Measurements from ENCODE around the gene CKLF.
"Not testable (repeated sequence)": the region's sequence is repeated elsewhere in the genome, so short reads cannot be mapped to it uniquely, and the experiment has no call there.

CKLF gene

DNA sequence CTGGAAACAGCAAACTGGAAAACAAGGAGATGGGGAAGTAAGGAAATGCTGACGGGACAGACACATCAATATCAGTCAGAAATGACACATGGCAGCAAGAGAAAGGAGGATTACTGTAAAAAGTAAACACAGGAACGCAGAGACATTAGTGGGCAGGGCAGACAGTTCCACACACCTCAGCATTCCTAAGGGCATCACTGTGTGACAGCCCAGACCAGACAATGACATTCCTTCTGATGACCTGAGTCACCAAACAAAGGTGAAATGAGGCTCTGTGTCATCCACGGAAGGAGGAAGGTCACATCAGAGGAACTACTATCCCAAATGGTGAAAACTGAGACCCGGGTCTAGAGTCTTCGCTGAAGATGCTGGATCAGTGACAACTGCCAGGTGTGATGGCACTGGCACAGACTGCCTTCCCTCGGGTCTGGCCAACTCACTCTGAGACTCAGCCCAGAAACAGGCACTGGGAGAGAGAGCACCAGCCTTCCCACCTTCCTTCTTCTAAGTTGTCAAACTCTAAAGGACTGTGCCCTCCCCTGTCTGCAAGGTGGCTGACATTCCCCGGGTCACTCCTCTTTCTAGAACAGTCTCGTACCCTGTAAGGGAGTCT, 39.2 kb upstream of the CKLF start:
- Mint-ChIP-seq H3K4me1 (peaks cover 45% of the 10 kb centered on the region), H3K27me3 (no peaks in the 10 kb centered on the region), H3K36me3 (ENCODE audit: insufficient read depth) (peaks cover 1% of the 10 kb centered on the region), H3K4me3 (no peak overlapping the region), H3K27ac (ENCODE audit: low read depth) (peak overlapping the region; percentile 75), H3K9me3 (no peaks in the 10 kb centered on the region)
- ATAC-seq (replicated peaks; ENCODE audit: extremely low read depth, poor library complexity, severe bottlenecking) (no peak), DNase-seq (ENCODE audit: low spot score in 2 of 2) (no peak)

DNA sequence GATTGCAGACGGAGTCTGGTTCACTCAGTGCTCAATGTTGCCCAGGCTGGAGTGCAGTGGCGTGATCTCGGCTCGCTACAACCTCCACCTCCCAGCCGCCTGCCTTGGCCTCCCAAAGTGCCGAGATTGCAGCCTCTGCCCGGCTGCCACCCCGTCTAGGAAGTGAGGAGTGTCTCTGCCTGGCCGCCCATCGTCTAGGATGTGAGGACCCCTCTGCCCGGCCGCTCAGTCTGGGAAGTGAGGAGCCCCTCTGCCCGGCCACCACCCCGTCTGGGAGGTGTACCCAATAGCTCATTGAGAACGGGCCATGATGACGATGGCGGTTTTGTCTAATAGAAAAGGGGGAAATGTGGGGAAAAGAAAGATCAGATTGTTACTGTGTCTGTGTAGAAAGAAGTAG, 38.0 kb upstream of the CKLF start:
- H3K36me3 Mint-ChIP-seq (ENCODE audit: insufficient read depth); H3K27me3 Mint-ChIP-seq; H3K4me3 Mint-ChIP-seq; H3K9me3 Mint-ChIP-seq; ATAC-seq (replicated peaks; ENCODE audit: extremely low read depth, poor library complexity, severe bottlenecking); DNase-seq (ENCODE audit: low spot score in 2 of 2): not testable (repeated sequence)
- H3K27ac Mint-ChIP-seq (ENCODE audit: low read depth) = peak overlapping the region; percentile 94
- H3K4me1 Mint-ChIP-seq = peaks cover 43% of the 10 kb centered on the region

DNA sequence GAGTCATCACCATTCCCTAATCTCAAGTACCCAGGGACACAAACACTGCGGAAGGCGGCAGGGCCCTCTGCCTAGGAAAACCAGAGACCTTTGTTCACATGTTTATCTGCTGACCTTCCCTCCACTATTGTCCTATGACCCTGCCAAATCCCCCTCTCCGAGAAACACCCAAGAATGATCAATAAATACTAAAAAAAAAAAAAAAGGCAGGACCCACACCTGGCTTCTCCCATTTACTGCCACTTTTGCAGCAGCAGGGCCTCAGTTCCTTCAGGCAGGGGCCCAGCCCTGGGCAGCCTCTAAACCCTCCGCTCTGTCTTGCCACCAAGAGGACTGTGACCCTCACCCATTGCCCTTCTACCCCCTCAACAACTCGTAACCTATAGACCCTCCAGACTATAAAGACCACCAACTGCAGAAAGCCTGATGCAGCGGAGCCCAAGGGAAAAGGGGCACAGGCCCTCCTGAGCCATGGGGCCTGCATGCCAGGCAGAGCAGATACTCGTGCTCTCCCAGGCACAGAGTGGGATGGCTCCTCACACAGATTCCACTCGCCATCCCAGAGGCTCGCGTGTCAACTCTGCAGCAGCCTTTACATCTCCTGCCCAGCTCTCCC, 37.3 kb upstream of the CKLF start:
- Mint-ChIP-seq H3K27ac (ENCODE audit: low read depth) (peak overlapping the region; percentile 94), H3K4me3 (peak overlapping the region; percentile 61), H3K4me1 (peaks cover 50% of the 10 kb centered on the region)
- H3K9me3 Mint-ChIP-seq; H3K27me3 Mint-ChIP-seq; H3K36me3 Mint-ChIP-seq (ENCODE audit: insufficient read depth); DNase-seq (ENCODE audit: low spot score in 2 of 2); ATAC-seq (replicated peaks; ENCODE audit: extremely low read depth, poor library complexity, severe bottlenecking): not testable (repeated sequence)

DNA sequence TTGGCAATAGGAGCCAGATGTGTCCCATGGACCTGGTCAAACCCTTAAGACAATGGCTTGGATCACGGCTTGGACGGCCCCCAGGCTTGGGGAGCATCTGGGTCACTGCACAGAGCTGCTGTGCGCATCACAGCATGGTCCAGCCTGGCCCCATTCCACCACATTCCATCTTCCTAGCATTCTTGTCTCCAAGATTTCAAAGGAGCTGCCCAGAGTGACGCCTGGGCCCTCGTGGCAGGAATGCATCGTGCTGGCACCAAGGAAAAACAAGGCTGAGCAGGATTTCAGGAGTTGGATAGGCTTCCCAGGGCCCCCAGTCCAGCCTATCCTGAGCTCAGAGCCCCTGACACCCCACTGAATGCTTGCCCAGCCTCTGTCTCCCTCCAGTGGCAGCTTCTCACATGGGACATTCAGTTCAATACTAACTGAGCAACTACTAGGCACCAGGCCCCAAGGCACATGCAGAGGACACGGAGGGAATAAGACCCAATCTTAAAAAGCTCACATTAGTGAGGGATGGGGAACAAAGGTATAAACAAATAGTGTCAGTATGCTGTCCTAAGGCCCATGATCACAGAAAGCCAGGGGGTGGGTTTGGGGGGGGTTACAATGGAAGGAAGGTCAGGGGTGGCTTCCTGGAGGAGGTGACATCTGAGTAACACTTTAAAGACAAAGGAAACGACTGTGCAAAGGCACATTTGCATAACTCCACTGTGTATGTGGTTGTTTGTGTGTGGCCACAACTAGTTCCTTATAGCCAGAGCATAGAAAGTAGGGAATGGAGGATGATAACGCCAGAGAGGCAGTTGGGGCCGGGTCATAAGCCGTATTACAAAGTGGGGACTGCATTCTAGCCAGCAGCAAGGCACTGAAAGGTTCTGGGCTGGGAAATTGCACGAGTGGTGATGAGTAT, 36.5 kb upstream of the CKLF start:
- peak overlapping the region; percentile 61 for H3K4me3 Mint-ChIP-seq
- peak overlapping the region; percentile 94 for H3K27ac Mint-ChIP-seq (ENCODE audit: low read depth)
- no peaks in the 10 kb centered on the region for H3K27me3 Mint-ChIP-seq
- H3K9me3 Mint-ChIP-seq = no peaks in the 10 kb centered on the region
- DNase-seq (ENCODE audit: low spot score in 2 of 2) (no peak), ATAC-seq (replicated peaks; ENCODE audit: extremely low read depth, poor library complexity, severe bottlenecking) (no peak)
- peaks cover 58% of the 10 kb centered on the region for H3K4me1 Mint-ChIP-seq
- H3K36me3 Mint-ChIP-seq (ENCODE audit: insufficient read depth) = peaks cover 7% of the 10 kb centered on the region

DNA sequence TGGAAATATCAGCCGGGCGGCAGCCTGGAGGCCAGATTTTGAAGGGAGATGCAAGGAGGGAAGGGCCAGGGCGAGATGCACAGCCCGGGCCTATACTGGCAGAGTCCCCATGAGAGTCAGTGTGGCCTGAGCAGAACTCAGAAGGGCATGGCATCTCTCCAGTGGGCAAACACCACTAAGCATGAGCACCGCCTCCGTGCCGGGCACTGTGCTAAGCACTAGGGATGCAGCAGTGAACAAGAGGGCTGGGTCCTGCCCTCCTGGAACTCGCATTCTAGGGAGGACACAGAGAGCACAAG, 35.9 kb upstream of the CKLF start:
- Mint-ChIP-seq H3K27ac (ENCODE audit: low read depth) (peak overlapping the region; percentile 94), H3K9me3 (no peaks in the 10 kb centered on the region), H3K27me3 (no peaks in the 10 kb centered on the region), H3K4me1 (peaks cover 64% of the 10 kb centered on the region), H3K36me3 (ENCODE audit: insufficient read depth) (peaks cover 7% of the 10 kb centered on the region), H3K4me3 (peak overlapping the region; percentile 61)
- DNase-seq (ENCODE audit: low spot score in 2 of 2) (no peak), ATAC-seq (replicated peaks; ENCODE audit: extremely low read depth, poor library complexity, severe bottlenecking) (peak; percentile 7)

DNA sequence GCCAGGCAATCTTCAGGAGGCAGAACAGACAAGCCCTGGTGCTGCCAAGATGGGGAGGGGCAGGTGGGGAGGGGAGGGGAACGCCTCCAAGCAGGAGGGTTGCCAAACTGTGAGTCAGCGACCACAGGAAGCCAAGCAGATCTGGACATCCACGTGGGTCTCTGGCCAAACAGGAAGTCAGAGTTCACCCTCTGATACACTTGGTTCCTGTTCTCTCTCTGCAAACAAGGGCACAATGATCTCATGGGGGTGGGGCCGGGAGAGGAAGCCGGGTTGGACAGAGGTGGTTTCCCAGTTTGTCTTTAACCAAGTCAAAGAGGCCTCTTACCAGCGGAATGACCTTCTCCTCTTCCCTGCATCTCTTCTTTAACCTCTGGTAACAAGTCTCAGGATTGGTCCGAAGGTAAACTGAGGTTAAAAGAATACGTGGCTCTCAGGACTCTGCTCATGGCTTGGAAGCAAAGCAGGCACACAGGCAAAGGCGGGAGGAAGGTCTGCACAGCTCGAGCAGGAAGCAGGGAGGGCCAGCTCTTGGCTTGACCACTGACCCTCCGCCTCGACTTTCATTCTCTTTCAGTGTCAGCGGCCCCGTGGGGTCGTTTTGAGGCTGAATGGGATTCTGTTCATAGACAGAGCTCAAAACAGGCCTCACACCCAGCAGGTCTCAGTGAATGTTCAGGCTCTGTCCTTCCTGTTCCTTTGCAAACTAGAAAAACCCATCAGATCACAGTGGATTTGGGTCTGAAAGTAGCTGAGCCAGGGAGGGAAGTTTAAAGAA, 35.4 kb upstream of the CKLF start:
- peak; percentile 44 to 59 for DNase-seq (ENCODE audit: low spot score in 2 of 2)
- Mint-ChIP-seq H3K27ac (ENCODE audit: low read depth) (peak overlapping the region; percentile 94), H3K27me3 (no peaks in the 10 kb centered on the region), H3K4me1 (peaks cover 66% of the 10 kb centered on the region), H3K9me3 (no peaks in the 10 kb centered on the region), H3K4me3 (peak overlapping the region; percentile 61), H3K36me3 (ENCODE audit: insufficient read depth) (peaks cover 7% of the 10 kb centered on the region)
- ATAC-seq (replicated peaks; ENCODE audit: extremely low read depth, poor library complexity, severe bottlenecking) = peak; percentile 76

DNA sequence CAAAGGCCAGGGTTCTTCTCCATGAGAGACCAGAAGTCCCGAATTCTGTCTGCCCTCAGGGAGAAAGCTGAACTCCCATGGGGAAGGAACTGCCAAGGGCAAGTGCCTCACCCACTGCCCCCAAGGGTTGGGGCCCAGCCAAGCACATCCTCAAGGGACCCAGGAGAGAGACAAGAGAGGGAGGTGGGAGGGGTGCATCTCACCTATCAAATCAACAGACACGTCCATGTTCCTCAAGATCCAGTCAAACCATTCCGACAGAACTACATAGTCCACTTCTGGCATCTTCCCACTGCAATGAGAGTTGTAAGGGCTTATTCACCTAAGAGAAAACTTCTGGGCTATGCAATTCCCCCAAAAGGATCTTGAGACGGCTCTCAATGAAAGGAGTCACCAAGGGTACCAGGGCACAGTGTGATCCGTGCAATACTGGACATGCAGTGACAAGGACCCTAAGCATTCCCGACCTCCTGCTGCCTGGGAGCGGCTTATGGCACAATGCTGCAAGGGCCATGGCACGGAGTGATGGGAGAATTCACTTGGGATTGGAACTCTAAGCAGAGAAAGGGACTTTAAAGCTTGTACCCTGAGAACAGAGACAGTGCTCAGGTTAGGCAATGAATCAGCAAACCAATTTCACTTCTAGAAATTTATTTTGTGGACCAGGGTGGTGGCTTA, 34.7 kb upstream of the CKLF start:
- Mint-ChIP-seq H3K27me3 (no peaks in the 10 kb centered on the region), H3K36me3 (ENCODE audit: insufficient read depth) (peaks cover 11% of the 10 kb centered on the region), H3K4me1 (peaks cover 71% of the 10 kb centered on the region), H3K9me3 (no peaks in the 10 kb centered on the region), H3K27ac (ENCODE audit: low read depth) (peak overlapping the region; percentile 94), H3K4me3 (peak overlapping the region; percentile 31)
- DNase-seq (ENCODE audit: low spot score in 2 of 2) (no peak), ATAC-seq (replicated peaks; ENCODE audit: extremely low read depth, poor library complexity, severe bottlenecking) (no peak)

DNA sequence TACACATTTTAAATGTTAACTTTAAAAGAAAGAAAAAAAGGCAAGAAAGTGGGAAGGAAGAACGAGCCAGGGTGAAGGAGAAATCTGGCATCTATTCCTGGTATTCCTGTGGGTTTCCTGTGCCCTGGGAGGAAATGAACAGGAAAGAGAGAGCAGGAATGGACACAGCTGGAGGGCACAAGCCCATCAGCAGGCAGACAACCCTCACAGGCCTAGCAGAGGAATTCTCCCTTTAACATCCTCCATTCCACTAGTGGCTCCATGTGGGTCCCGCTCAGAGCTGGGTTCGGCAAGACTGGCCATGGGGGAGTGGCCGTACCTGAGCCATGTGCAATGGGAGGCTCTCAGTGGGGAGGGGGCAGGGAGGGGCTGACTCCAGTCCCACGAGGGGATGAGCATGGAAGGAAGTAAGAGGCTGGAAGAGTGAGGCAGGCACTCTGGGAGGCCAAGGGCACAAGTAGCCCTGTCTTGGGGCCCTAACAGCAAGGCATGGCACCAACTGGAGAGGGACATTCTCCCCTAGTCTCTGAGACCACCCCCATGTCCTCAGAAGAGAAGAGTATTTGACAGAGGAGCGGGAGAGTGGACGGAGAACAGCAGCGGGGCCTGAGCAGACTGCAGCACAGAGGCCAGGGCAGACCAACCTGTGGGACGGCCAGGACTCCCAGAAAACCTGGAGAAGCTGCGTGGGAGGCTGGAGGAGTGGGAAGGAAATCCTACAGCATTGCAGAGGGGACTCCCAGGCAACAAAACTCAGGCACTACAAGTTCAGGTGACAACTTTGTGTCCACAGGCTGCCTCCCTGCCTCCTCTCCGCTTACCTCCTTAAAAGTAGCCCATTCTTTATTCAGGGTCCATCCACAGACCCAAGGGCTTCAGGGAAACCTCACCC, 32.6 kb upstream of the CKLF start:
- Mint-ChIP-seq H3K27ac (ENCODE audit: low read depth) (peak overlapping the region; percentile 90), H3K9me3 (no peaks in the 10 kb centered on the region), H3K36me3 (ENCODE audit: insufficient read depth) (peaks cover 16% of the 10 kb centered on the region), H3K4me1 (peaks cover 90% of the 10 kb centered on the region), H3K27me3 (no peaks in the 10 kb centered on the region), H3K4me3 (peak overlapping the region; percentile 73)
- no peak for ATAC-seq (replicated peaks; ENCODE audit: extremely low read depth, poor library complexity, severe bottlenecking)
- DNase-seq (ENCODE audit: low spot score in 2 of 2) = no peak

DNA sequence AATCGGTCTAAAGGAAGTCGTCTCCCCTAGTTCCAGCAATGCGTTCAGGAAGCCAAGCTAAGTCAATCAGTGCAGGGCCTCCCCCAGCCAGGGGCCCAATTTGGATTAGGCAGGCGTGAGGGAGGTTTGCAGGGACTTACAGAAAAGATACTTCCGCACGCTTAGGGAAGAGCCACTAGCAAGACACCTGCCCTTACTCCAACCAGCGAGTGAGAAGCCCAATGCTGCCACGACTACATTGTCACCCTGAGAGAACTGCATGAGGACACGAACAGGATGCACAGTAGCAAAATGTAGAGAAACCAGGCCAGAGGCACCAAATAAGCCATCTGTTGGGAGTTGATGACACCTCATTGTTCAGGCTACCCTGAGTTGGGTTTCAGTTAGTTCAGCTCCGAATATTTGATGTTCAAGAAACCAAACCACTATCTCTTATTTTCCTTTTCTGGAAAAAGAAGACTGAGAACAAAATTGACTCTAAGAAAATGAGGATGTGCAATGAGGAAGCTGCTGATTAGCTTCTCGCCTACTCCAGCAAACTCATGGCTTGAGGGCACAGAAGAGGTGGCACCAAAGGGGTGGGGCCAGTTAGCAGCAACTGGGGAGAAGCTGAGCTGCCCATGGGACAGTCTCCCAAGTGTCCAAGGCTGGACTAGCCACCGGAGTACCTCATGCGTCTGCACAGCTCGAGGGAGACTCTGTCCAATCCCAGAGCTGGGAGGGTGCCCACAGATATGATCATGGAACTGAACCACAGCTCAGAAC, 31.8 kb upstream of the CKLF start:
- DNase-seq (ENCODE audit: low spot score in 2 of 2) (no peak), ATAC-seq (replicated peaks; ENCODE audit: extremely low read depth, poor library complexity, severe bottlenecking) (no peak)
- Mint-ChIP-seq H3K27ac (ENCODE audit: low read depth) (peak overlapping the region; percentile 90), H3K4me1 (peaks cover 90% of the 10 kb centered on the region), H3K27me3 (no peaks in the 10 kb centered on the region), H3K9me3 (no peaks in the 10 kb centered on the region), H3K4me3 (peak overlapping the region; percentile 73), H3K36me3 (ENCODE audit: insufficient read depth) (peaks cover 16% of the 10 kb centered on the region)

DNA sequence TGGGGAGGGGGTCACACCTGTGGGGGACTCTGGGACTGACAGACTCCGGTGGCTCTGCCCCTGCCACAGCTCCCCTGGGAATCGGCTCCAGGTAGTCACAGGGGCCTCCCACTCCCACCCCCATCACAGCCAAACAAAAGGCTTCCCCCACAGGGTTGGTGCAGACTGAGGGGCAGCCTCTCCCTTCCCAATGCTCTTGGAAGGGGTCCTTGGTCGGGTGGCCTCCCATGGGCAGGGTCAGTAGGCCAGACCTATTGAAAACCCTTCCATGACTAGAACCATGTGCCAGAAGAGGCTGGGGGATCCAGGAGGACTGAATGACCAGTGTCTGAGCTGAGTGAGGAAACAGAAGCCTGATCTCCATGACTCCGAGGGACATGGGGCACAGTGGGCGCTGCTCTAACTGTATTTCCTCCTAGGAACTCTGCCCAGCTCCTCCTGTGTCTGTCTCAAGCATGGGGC, 31.1 kb upstream of the CKLF start:
- Mint-ChIP-seq H3K27me3 (no peaks in the 10 kb centered on the region), H3K27ac (ENCODE audit: low read depth) (peak overlapping the region; percentile 90), H3K9me3 (no peaks in the 10 kb centered on the region), H3K4me1 (peaks cover 90% of the 10 kb centered on the region), H3K4me3 (peak overlapping the region; percentile 73), H3K36me3 (ENCODE audit: insufficient read depth) (peaks cover 16% of the 10 kb centered on the region)
- ATAC-seq (replicated peaks; ENCODE audit: extremely low read depth, poor library complexity, severe bottlenecking) = no peak
- DNase-seq (ENCODE audit: low spot score in 2 of 2) = no peak
